ENCODE results near the gene NMBR. TPM values are rescaled to one million over a fixed set of nuclear protein-coding genes. Genes with fewer than 3 reads are reported as not detected.
"Not testable (repeated sequence)": the region's sequence is repeated elsewhere in the genome, so short reads cannot be mapped to it uniquely, and the experiment has no call there.

Gene NMBR
- total and polyA plus RNA-seq, 2 of the 8 experiments (the other 6 are each of a cell fraction or from before 2014, with no cell fraction given), result 0.08 TPM; not detected in 1

GRCh38 chr6:142110820-142111219 lies 36.1 kb downstream of the NMBR start:
- H4K5ac ChIP-seq (ENCODE audit: insufficient read length, low read depth, low read length); H3K14ac ChIP-seq (ENCODE audit: insufficient read length); H3K4me2 ChIP-seq (ENCODE audit: insufficient read depth in 1 of 2, low read depth in 2 of 2, low read length in 2 of 2); DNase-seq (ENCODE audit: low read depth in 1 of 2, low spot score in 2 of 2); H2BK20ac ChIP-seq (ENCODE audit: low read length); H2BK15ac ChIP-seq (ENCODE audit: low read length); H4K8ac ChIP-seq (ENCODE audit: extremely low read depth, insufficient read depth, low read length); H2AFZ ChIP-seq (ENCODE audit: low read length); H3K9ac ChIP-seq (replicated peaks in 1 of 4; ENCODE audit: extremely low read depth in 1 of 4, low read depth in 3 of 4, low read length in 3 of 4); H3K23me2 ChIP-seq (ENCODE audit: low read depth, low read length); H3K79me2 ChIP-seq (ENCODE audit: control insufficient read depth in 1 of 2, insufficient read depth in 2 of 2, low read length in 2 of 2); H3K36me3 ChIP-seq (ENCODE audit: control insufficient read depth in 2 of 4, insufficient read depth in 4 of 4, low read length in 3 of 4); FAIRE-seq; H2BK5ac ChIP-seq (ENCODE audit: low read depth, low read length); H3K4me1 ChIP-seq (replicated peaks in 1 of 4; ENCODE audit: control insufficient read depth in 3 of 4, insufficient read depth in 4 of 4, low read length in 3 of 4); H3K79me1 ChIP-seq (ENCODE audit: low read depth, low read length); H3K9me3 ChIP-seq (ENCODE audit: insufficient read depth in 2 of 2, low read depth in 1 of 2, low read length in 1 of 2); H3K23ac ChIP-seq (ENCODE audit: insufficient read length); H3K18ac ChIP-seq (ENCODE audit: extremely low read depth, low read length); H3K4ac ChIP-seq (replicated peaks; ENCODE audit: insufficient read length, low read depth, low read length); H2BK12ac ChIP-seq (ENCODE audit: low read depth, low read length); H2AK5ac ChIP-seq (ENCODE audit: low read depth, low read length); POLR2A ChIA-PET (ENCODE audit: partially characterized antibody); H3K56ac ChIP-seq (replicated peaks; ENCODE audit: insufficient read length, low read depth, low read length); H4K91ac ChIP-seq (replicated peaks; ENCODE audit: insufficient read length, low read length); H3K4me3 ChIP-seq (ENCODE audit: extremely low read depth in 1 of 4, insufficient read depth in 2 of 4, low read depth in 3 of 4, low read length in 4 of 4); H3K27ac ChIP-seq (ENCODE audit: low read depth, low read length); H4K20me1 ChIP-seq (replicated peaks in 1 of 2; ENCODE audit: control insufficient read depth in 1 of 2, insufficient read depth in 2 of 2, low read length in 2 of 2); H3K27me3 ChIP-seq (replicated peaks in 1 of 4; ENCODE audit: control insufficient read depth in 3 of 4, extremely low read depth in 1 of 4, insufficient read depth in 3 of 4, low read length in 3 of 4); H2BK120ac ChIP-seq (replicated peaks; ENCODE audit: low read depth, low read length): not testable (repeated sequence)
- 88% methylated on average over 9 of the region's 9 CpGs; no CpG with 5 or more reads in 1 of the 2 experiments for WGBS, 2 experiments (ENCODE audit: extremely low coverage in 1 of 2, insufficient coverage in 1 of 2, insufficient read length in 1 of 2, insufficient replicate concordance in 2 of 2, low coverage in 1 of 2, low lambda C conversion rate in 2 of 2, missing lambda C conversion rate in 1 of 2)
- CTCF ChIA-PET (ENCODE audit: partially characterized antibody), result interaction anchor here (0.6 to 3.4 kb wide), 9 partner anchors 10 to 983 kb away, joined by 3 to 25 read pairs (median 4); no protein-coding TSS in a partner anchor

- H3K4me3 ChIP-seq (ENCODE audit: extremely low read depth in 1 of 4, insufficient read depth in 2 of 4, low read depth in 3 of 4, low read length in 4 of 4); H3K4me2 ChIP-seq (ENCODE audit: insufficient read depth in 1 of 2, low read depth in 2 of 2, low read length in 2 of 2); H4K91ac ChIP-seq (replicated peaks; ENCODE audit: insufficient read length, low read length); H2BK15ac ChIP-seq (ENCODE audit: low read length); H3K9ac ChIP-seq (replicated peaks in 1 of 4; ENCODE audit: extremely low read depth in 1 of 4, low read depth in 3 of 4, low read length in 3 of 4); H2BK20ac ChIP-seq (ENCODE audit: low read length); H2AFZ ChIP-seq (ENCODE audit: low read length); H4K20me1 ChIP-seq (replicated peaks in 1 of 2; ENCODE audit: control insufficient read depth in 1 of 2, insufficient read depth in 2 of 2, low read length in 2 of 2); H4K5ac ChIP-seq (ENCODE audit: insufficient read length, low read depth, low read length); H3K79me2 ChIP-seq (ENCODE audit: control insufficient read depth in 1 of 2, insufficient read depth in 2 of 2, low read length in 2 of 2); H3K23ac ChIP-seq (ENCODE audit: insufficient read length); H3K23me2 ChIP-seq (ENCODE audit: low read depth, low read length); H3K79me1 ChIP-seq (ENCODE audit: low read depth, low read length); H3K36me3 ChIP-seq (ENCODE audit: control insufficient read depth in 2 of 4, insufficient read depth in 4 of 4, low read length in 3 of 4); H3K14ac ChIP-seq (ENCODE audit: insufficient read length); POLR2A ChIA-PET (ENCODE audit: partially characterized antibody); H2BK120ac ChIP-seq (replicated peaks; ENCODE audit: low read depth, low read length); FAIRE-seq; H3K27me3 ChIP-seq (replicated peaks in 1 of 4; ENCODE audit: control insufficient read depth in 3 of 4, extremely low read depth in 1 of 4, insufficient read depth in 3 of 4, low read length in 3 of 4); H3K4me1 ChIP-seq (replicated peaks in 1 of 4; ENCODE audit: control insufficient read depth in 3 of 4, insufficient read depth in 4 of 4, low read length in 3 of 4); H3K18ac ChIP-seq (ENCODE audit: extremely low read depth, low read length); H2AK5ac ChIP-seq (ENCODE audit: low read depth, low read length); H2BK5ac ChIP-seq (ENCODE audit: low read depth, low read length); H2BK12ac ChIP-seq (ENCODE audit: low read depth, low read length); H3K4ac ChIP-seq (replicated peaks; ENCODE audit: insufficient read length, low read depth, low read length); DNase-seq (ENCODE audit: low read depth in 1 of 2, low spot score in 2 of 2); H3K9me3 ChIP-seq (ENCODE audit: insufficient read depth in 2 of 2, low read depth in 1 of 2, low read length in 1 of 2); H3K27ac ChIP-seq (ENCODE audit: low read depth, low read length); CTCF ChIA-PET (ENCODE audit: partially characterized antibody); H4K8ac ChIP-seq (ENCODE audit: extremely low read depth, insufficient read depth, low read length); H3K56ac ChIP-seq (replicated peaks; ENCODE audit: insufficient read length, low read depth, low read length): not testable (repeated sequence)
- WGBS, 2 experiments (ENCODE audit: extremely low coverage in 1 of 2, insufficient coverage in 1 of 2, insufficient read length in 1 of 2, insufficient replicate concordance in 2 of 2, low coverage in 1 of 2, low lambda C conversion rate in 2 of 2, missing lambda C conversion rate in 1 of 2), result 94% methylated on average over 5 of the region's 5 CpGs; no CpG with 5 or more reads in 1 of the 2 experiments
Measured at GRCh38 chr6:142104820-142105219, 42.1 kb downstream of the NMBR start.

Measured in H1 (cell line).